GM19193 (cell line): Measurements from ENCODE around the gene DNMBP.

ENCODE experiments used
- POLR2A ChIP-seq: IDR thresholded peaks from 4 replicates; pipeline ENCODE4 v1.6.1; 2011; ENCODE audit not compliant: insufficient read depth, insufficient read length; ENCODE audit errors: extremely low read depth

Gene DNMBP

DNA sequence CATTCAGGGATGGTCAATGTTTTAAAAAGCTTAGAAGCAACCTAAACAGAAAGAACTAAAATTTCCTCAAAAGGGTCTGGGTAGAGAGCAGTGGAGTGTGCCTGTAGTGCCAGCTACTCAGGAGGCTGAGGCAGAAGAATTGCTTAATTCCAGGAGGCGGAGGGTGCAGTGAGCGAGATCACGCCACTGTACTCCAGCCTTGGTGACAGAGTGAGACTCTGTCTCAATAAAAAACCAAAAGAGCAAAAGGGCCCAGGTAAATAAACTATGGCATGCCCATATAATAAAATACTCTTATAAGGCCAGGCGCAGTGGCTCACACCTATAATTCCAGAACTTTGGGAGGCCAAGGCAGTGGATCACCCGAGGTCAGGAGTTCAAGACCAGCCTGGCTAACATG is 93.0 kb downstream of the DNMBP start:
- no peak for TF ChIP-seq POLR2A

DNA sequence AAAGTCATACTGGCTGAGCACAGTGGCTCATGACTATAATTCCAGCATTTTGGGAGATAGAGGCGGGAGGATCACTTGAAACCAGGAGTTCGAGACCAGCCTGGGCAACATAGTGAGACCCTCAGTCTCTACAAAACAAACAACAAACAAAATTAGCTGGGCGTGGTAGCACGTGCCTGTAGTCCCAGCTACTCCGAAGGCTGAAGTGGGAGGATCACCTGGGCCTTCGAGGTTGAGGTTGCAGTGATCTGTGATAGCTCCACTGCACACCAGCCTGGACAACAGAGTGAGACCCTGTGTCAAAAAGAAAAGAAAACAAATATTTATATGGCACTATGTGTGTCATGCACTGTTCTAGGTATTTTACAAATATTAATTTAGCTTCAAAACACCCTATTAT is 94.3 kb downstream of the DNMBP start:
- no peak for TF ChIP-seq POLR2A

DNA sequence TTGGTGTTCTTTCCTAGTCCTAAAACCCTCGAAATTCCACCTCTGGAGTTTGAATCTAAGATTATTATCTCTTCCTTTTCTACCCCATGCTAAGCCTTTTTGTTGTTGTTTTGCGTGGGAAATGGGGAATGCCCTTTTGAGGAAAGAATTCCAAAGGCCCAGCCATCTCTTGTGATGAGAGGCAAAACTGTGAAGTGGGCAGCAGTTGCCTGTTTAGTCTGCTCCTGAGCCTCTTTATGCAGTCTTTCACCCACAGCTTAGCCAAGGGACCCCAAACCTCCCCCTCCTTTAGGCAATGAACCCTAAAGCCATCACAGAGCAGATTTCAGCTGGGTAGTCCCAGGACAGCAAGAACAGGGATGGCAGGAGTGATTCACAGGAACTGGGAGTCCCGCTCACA is 95.5 kb downstream of the DNMBP start:
- no peak for TF ChIP-seq POLR2A

DNA sequence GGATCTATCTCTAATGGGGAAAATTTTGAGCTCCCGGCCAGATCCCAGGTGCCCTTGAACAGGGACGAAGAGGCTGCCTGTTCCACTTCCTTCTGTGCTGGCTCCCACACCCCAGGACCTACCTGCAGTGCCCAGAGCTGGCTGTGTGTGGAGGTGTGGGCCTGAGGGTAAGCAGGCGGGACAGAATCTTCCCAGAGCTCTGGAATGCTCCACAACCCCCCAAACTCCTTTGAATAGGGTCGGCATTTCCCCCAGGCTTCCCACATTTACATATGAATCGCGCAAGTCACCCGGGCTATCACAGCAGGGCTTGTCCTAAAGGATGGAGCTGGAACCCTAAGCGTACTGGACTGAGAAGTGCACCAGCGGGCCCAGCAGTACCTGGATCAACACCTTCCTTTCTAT is 95.9 kb downstream of the DNMBP start:
- TF ChIP-seq POLR2A: no peak

GRCh38 chr10:99912041-99912440 is 97.7 kb downstream of the DNMBP start:
- TF ChIP-seq POLR2A: no peak

DNA sequence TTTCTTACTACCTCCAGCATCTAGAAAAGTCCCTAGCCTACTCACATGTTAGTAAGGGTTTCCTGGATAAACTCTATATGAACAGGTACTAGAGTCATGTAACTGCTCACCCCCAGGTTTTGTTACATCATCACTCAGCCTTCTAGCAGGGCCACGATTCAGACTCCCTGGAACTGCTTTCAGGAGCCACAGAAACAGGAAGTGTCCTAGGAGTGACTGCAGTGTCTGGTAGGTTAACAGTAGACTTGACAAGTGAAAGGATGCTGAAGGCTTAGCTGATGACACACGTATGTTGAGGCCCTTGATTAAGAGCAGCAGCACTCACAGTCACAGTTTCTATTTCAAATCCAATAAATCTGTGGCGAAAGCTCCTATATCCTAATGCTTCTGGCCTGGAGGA is 101.2 kb downstream of the DNMBP start:
- no peak for TF ChIP-seq POLR2A

- TF ChIP-seq POLR2A: no peak
These were observed 103.3 kb downstream of the DNMBP start for GRCh38 chr10:99906470-99906869.

GRCh38 chr10:99905971-99906370 is 103.8 kb downstream of the DNMBP start:
- no peak for TF ChIP-seq POLR2A

DNA sequence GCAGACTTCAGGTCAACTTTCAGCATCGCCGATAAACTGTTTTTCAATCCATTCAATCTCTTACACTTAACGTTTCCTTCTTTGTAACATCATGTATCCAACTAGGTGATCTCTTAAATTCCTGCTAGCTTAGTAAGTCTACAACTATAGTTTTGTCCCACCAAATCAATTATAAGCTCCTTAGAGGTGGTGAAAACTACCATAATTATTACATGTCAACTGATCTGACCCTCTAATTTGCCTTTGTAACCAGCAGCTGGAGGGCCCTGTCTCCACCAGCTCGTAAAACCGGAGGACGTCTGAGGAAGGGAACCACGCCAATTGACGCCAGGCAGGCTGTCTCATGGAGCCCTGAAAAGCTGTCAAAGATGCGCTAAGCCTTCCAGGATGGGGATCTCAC is 113.9 kb downstream of the DNMBP start:
- TF ChIP-seq POLR2A: no peak

DNA sequence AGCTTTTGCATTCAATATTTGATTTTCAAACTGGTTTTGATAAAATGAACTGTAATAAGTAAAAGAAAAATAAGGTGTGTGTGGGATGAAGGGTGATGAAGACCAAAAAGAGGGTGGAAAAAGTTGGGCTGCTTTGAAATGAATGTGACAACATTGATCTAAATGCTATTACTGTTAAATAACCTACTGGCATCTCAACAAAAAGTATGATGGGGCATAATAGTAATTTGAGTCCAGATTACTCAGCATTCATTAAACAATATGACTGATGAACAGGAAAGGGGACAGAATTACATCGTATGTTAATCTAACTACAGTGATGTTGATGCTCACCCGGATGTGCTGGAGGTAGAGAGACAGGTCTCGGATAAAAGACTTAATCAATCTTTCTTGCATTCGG is 115.1 kb downstream of the DNMBP start:
- no peak for TF ChIP-seq POLR2A

- TF ChIP-seq POLR2A: no peak
These were observed 121.1 kb downstream of the DNMBP start for GRCh38 chr10:99888622-99889021.

DNA sequence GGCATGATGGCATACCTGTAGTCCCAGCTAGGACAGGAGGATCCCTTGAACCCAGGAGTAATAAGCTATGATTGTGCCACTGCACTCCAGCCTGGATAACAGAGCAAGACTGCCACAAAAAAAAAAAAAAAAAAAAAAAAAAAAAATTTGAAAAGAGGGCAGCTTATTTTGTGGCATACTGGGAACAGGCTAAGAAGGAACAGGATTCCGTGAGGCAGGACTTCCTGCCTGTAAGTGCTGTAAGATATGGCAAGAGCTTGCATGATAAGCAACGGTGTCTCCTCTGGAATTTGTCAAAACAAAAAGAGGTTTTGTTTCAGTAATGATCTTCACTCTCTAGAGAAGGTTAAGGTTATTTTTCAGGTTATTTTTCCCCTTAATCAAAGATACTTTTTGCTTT is 126.2 kb downstream of the DNMBP start:
- no peak for TF ChIP-seq POLR2A

- TF ChIP-seq POLR2A: no peak
These were observed 128.4 kb downstream of the DNMBP start for GRCh38 chr10:99881371-99881770.

- no peak for TF ChIP-seq POLR2A
These were observed 129.5 kb downstream of the DNMBP start for GRCh38 chr10:99880080-99880835.

- no peak for TF ChIP-seq POLR2A
These were observed 134.3 kb downstream of the DNMBP start for GRCh38 chr10:99875473-99875872.

- TF ChIP-seq POLR2A: no peak
These were observed 135.2 kb downstream of the DNMBP start for GRCh38 chr10:99874341-99875085.

GRCh38 chr10:99873846-99874245 is 135.9 kb downstream of the DNMBP start:
- TF ChIP-seq POLR2A: no peak
